GM18867 (cell line): ENCODE measurements around the gene ANTKMT.
"Not testable (repeated sequence)": the region's sequence is repeated elsewhere in the genome, so short reads cannot be mapped to it uniquely, and the experiment has no call there.

Experiments used
- ATAC-seq: cut with Tn5 transposase; IDR thresholded peaks from one replicate; pipeline ENCODE4 v1.9.1; 2021; ENCODE audit warnings: mild to moderate bottlenecking, moderate library complexity; ENCODE audit not compliant: unreplicated experiment

ANTKMT gene

GRCh38 chr16:740459-740763 is 19.5 kb downstream of the ANTKMT start:
- peak; percentile 10 for ATAC-seq

- ATAC-seq, result peak; percentile 68
Measured at GRCh38 chr16:740764-741505, 20.0 kb downstream of the ANTKMT start, which contains the start of gene CIAO3. CIAO3 (minus strand) TSS chr16:740997; CDS start chr16:740985, 12 bp downstream.

GRCh38 chr16:741986-742629 is 21.2 kb downstream of the ANTKMT start:
- ATAC-seq, result no peak

- ATAC-seq, result not testable (repeated sequence)
Measured at GRCh38 chr16:742894-743293, 21.9 kb downstream of the ANTKMT start.

- ATAC-seq, result no peak
Measured at GRCh38 chr16:743794-744500, 23.0 kb downstream of the ANTKMT start.

- ATAC-seq, result no peak
Measured at GRCh38 chr16:745739-746138, 24.8 kb downstream of the ANTKMT start.

- ATAC-seq, result no peak
Measured at GRCh38 chr16:746637-747036, 25.7 kb downstream of the ANTKMT start.

- ATAC-seq, result no peak
Measured at GRCh38 chr16:747978-748746, 27.2 kb downstream of the ANTKMT start.

GRCh38 chr16:749010-749409 is 28.1 kb downstream of the ANTKMT start:
- no peak for ATAC-seq

- no peak for ATAC-seq
Measured at GRCh38 chr16:750485-750884, 29.5 kb downstream of the ANTKMT start.

GRCh38 chr16:751152-752006 is 30.4 kb downstream of the ANTKMT start:
- no peak for ATAC-seq

- ATAC-seq, result no peak
Measured at GRCh38 chr16:752007-752312, 31.0 kb downstream of the ANTKMT start.

- not testable (repeated sequence) for ATAC-seq
Measured at GRCh38 chr16:754121-754607, 33.2 kb downstream of the ANTKMT start.

GRCh38 chr16:754656-755055 is 33.7 kb downstream of the ANTKMT start:
- no peak for ATAC-seq

- ATAC-seq, result no peak
Measured at GRCh38 chr16:756428-756827, 35.5 kb downstream of the ANTKMT start.

GRCh38 chr16:759110-759910 is 38.4 kb downstream of the ANTKMT start:
- no peak for ATAC-seq

GRCh38 chr16:760065-760464 is 39.1 kb downstream of the ANTKMT start:
- ATAC-seq, result no peak

GRCh38 chr16:760545-761343 is 39.8 kb downstream of the ANTKMT start, which contains the start of gene MSLN:
MSLN (plus strand) TSS chr16:760734; CDS start chr16:762681, 1,947 bp downstream.
- no peak for ATAC-seq
